ENCODE data around the gene RASGEF1B. TPM values are rescaled to one million over a fixed set of nuclear protein-coding genes. Genes with fewer than 3 reads are reported as not detected.
A peak's percentile ranks its signal among the peaks of the same experiment; 100 is the strongest.
"Not testable (repeated sequence)": the region's sequence is repeated elsewhere in the genome, so short reads cannot be mapped to it uniquely, and the experiment has no call there.

The RASGEF1B gene
- total RNA-seq, 1 donor from 2014 or later = not detected

DNA sequence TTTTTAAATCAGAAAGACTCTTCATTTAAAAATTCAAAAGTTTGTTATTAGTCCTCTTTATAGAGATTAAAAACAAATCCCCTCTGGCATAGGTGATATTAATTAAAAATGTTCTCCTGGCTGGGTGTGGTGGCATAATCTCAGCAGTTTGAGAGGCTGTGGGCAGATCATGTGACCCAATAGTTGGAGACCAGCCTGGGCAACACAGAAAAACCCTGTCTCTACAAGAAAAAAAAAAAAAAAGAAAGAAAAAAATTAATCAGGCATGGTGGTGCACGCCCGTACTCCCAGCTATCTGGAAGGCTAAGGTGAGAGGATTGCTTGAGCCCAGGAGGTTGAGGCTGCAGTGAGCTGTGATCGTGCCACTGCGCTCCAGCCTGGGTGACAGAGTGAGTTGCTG lies 38.9 kb downstream of the RASGEF1B start:
- no peak for DNase-seq (ENCODE audit: low read depth in 2 of 2)

DNA sequence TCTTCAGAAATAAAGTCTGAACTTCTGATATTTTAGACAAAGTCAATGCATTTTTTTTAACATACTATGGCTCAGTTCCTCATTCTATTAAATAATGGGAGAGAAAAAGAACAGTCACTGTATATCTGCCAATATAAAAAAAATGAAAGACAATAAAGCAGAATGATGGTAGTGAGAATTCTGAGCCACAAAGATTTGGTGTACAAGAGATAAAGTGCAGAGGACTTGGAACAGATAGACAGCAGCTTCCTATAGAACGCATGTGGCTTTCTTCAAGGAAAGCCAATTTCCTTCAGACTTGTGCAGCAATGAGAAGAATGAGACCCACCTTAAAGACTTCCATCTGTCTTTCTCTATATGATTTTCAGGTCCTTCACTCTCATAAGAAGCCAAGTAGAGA lies 39.7 kb downstream of the RASGEF1B start:
- no peak for DNase-seq (ENCODE audit: low read depth in 2 of 2)

DNA sequence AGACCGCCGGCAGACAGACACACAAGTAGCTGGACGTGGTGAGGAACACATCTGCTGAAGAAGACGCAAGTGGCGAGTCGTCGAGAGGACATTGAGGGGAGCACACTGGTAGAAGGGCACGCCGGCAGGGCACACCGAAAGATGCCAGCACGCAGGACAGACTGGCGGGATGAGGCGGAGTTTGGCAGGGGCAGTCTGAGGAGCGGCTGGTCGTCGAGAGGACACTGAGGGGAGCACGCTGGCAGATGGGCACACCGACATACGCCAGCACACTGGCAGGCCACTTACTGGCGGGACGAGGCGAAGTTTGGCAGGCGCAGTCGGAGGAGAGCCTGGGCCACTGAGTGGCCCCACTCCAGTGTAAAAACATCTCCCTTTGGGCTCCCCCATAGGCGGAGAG lies 42.1 kb downstream of the RASGEF1B start:
- no peak for DNase-seq (ENCODE audit: low read depth in 2 of 2)

DNA sequence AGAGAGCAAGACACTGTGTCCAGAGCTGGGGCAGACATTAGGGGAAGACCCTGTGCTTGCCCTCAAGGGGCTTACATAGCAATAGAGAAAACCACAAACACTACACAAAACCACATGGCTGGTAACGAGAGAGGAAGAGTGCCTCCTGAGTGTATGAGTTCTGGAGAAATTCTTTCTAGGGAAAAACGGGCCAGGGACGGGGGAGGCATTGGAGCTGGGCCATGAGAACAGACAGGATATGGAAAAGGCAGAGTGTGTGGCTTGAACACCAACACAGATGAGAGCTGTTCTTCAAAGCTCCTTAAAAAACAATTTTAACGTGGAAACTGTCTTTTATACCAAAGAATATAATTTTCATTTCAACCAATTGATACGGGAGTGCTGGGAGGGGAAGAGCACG lies 42.7 kb downstream of the RASGEF1B start:
- DNase-seq (ENCODE audit: low read depth in 2 of 2) = no peak

DNA sequence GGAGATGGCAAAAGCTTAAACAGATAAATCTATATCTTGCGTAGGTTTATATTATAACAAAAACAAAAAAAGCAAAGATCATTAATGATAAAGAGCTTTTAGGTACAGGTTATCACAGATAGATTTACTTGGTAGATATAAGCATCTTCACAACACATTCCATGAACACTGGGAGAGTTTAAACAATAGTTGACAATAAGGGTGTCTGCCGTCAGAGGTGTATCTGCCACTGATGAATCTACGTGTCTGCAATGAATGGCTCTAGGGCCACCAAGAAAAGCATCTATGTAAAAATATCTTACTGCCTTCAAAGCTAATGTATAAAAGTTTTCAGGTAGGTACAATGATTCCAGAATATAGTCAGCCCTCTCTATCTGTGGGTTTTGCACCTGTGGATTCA lies 43.7 kb downstream of the RASGEF1B start:
- DNase-seq (ENCODE audit: low read depth in 2 of 2) = no peak

DNA sequence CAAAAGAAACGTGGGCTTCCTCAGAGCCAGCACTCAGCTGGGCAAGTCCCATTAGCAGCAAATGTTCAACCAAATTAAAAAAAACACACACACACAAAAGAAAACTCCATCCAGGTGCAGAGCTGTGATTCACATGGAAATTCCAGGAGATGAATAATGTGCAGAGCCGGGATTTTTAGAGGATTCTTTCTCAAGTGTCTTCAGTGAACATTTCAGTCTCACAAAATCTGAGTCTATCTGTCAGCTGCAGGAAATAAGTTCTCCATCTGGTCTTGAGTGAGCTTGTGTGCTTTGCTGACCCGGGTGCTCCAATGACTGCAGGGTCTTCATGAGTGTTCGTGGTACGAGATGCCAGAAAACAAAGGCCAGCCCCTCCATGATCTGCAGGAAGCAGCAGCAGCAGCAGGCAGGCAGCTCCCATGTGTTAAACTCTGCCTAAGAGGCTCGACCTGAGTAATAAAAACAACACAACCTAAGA lies 44.3 kb downstream of the RASGEF1B start:
- DNase-seq (ENCODE audit: low read depth in 2 of 2) = peak in 1 of 2 donors; percentile 1

DNA sequence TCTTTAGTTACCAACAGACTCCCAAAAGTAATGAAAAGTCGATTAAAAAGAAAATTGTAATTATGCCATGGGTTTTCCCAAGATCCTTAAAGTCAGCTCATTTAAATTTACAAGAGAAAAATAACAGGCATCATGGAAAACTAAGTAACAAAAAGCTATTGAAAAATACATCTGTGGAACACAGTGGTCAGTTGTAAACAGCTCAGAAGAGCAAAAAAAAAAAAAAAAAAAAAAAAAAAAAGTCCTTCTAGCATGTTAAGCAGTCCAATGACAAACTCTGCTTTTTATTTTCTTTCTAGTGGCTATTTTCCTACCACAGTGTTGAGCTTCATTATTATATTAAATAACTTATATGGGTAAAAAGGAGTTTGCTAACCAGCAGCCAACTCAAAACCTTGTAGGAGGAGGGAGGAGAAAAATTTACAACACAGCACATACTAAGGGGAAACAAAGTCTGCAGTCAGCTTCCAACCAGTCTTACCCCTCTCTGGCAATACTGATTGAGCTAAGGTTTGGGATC lies 44.9 kb downstream of the RASGEF1B start:
- DNase-seq (ENCODE audit: low read depth in 2 of 2) = no peak

DNA sequence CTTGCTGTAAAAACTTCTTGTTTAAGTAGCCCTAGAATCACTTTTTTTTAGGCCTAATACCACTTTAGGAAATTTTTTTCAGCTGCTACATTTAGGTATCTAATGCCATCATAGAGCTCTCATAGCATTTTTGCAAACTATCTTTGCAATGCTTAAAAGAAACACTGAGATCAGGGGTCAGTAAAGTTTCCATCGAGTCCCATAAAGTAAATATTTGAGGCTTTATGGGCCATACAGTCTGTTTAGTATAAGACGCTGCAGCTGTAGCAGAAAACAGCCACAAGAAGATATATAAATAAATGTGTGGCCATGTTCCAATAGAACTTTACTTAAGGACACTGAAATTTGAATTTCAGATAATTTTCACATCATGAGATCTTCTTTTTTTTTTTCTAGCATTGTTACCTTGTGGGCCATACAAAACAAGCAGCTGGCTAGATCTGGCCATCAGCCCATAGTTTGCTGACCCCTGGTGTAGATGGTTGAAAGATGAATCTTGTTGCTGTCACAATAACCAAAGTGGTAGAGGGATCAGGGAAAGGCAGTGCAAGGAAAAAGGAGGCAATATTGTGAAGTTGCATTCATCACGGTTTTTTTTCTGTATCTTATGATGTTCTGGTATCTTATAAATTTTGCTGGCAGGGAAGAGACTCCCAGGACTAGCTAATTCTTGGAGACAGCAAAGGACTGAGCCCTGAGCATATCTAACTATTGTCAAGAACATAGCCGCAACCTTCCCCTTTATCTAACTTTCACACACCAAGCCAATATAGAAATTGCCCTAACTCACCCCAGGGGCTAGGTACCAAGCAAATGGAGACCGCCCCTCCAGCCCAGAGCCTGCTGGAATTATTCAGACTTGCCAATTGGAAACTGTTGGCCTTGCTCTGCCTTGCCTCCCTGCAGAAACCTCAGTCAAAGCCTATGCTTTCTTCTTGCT lies 46.6 kb downstream of the RASGEF1B start:
- DNase-seq (ENCODE audit: low read depth in 2 of 2) = no peak

DNA sequence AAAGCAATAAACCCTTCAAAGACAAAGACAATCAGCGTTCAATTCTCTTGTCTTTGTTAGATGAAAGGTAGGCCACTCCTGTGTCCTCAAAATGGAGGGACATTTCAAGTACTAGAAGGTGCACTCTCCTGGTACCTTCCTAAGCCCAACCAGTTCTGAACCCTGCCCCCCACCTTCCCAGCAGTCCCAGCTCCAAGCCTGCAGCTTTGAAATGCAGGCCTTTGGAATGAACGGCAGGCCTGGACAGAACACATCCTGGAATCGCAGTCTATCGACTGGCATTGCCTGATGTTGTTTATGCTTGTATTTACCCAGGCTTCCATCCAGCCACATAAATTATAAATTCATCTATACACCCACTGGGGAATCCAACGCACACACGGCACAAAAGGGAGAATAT lies 47.4 kb downstream of the RASGEF1B start:
- no peak for DNase-seq (ENCODE audit: low read depth in 2 of 2)

DNA sequence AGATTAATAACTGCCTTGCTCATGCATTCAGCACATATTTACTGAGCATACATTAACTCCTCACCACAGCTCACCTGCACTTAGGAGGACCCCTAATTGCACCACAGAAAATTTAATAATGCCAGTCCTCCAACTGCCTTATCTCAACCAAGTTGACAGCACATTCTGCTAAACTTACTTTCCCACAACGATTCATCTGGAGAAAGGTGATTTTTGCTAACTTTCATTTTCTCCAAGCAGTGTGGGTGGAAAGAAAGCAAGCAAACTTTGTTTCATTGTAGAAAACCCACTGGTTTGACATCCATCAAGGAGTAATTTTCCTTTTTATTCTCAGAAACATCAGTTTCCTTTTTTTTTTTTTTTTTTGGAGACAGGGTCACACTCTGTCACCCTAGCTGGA lies 49.1 kb downstream of the RASGEF1B start:
- no peak for DNase-seq (ENCODE audit: low read depth in 2 of 2)

DNA sequence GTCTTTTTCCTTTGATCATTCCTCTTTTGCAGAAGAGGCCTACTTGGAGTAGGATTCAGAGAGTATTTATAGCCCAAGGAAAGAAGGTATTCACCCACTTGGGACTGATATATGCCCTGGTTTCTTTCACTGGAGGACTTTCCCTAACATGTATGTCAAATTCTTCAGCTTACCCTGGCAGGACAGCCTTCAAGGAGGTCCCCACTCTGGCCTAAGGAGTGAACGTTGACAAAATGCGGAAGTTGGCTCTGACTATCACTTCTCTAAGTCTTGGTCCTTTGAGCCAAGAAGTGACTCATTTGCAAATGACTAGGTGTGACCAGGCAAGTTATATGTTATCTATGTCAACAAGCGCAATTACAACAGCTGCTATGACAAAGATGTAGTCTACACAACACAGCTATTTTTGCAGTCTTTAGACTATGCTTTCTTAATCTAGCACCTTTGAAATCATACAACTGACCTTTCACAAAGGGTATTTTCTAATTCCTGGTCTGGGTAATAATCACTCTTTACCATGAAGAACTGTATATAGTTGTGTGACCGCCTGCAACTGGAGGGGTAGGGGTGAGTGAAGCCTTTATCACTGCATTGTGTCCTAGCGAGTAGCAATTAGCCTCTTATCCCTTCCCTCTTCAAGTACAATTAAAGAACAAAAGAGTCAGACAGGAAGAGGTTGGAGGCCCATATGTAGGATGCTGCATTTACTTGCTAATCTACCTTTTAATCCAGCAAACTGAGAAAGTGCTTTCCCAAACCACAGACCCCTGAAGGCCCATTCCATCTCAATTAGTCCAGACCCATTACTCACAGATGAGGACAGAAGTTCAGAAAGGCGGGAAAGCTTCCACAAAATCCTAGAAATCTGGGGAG lies 50.1 kb downstream of the RASGEF1B start:
- DNase-seq (ENCODE audit: low read depth in 2 of 2) = peak in 1 of 2 donors; percentile 1

DNA sequence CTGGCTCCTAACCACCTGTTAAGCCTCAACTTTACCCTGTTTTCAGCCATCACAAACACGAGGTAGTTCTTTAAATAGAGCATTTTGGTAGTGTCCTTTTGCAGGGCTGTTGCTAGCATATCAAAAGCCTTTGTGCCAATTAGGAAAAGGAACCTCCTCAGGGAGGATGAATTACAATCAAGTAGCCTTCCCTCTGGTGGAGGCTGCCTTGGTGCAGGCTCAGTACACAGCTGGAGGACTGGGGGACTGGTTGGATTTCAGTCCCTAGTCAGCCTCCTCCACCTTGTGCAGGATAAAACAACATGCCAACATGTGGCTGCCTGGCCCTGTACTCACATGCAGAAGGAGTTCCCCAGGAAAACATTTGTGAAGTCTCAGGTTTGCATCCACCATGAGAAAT lies 53.1 kb downstream of the RASGEF1B start:
- no peak for DNase-seq (ENCODE audit: low read depth in 2 of 2)

DNA sequence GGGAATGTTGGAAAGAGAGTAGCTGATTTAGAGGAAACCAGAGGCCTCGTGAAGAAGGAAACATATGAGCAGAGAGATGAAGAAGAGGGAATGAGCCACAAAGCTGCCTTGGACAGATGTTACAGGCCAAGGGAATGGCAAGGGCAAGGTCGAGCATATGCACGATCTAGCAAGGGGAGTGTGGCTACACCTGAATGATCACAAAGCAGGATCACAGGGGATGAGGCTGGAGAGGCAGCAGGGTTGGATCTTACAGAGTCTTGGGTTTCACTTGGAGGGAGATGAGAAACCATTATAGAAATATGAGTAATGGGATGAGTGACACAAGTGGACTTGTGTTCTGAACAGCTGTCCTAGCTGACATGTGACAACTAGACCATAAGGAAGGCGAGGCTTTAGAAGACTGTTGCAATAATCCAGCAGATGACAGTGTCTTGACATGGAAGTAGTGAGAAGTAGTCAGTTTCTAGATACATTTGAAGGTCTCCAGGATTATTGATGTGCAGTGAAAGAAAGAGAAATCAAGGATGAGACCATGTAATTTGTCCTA lies 58.7 kb downstream of the RASGEF1B start:
- DNase-seq (ENCODE audit: low read depth in 2 of 2) = no peak

DNA sequence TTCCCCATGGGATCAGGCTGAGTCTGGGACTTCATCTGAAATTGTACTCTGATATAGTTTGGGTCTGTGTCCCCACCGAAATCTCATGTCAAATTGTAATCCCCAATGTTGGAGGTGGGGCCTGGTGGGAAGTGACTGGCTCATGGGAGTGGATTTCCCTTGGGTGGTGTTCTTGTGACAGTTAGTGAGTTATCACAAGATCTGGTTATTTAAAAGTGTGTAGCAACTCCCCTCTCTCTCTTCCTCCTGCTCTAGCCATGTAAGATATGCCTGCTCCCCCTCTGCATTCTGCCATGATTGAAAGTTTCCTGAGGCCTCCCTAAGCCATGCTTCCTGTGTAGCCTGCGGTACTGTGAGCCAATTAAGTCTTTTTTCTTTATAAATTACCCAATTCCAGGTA lies 61.0 kb downstream of the RASGEF1B start:
- no peak for DNase-seq (ENCODE audit: low read depth in 2 of 2)

DNA sequence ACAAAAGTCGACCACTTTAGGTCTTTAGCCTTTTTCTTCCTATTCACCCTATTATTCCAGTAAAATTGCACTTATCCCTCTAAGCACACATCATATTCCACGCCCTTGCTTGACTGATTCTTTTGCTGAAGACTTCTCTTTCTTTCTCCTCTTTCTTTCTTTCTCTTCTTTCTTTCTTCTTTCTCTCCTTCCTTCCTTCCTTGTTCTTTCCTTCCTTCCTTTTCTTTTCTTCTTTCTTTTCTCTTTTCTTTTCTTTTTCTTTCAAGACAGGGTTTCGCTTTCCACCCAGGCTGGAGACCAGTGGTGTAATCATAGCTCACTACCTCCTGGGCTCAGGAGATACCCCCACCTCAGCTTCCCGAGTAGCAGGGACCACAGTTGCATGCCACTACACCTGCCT lies 61.9 kb downstream of the RASGEF1B start:
- no peak for DNase-seq (ENCODE audit: low read depth in 2 of 2)

DNA sequence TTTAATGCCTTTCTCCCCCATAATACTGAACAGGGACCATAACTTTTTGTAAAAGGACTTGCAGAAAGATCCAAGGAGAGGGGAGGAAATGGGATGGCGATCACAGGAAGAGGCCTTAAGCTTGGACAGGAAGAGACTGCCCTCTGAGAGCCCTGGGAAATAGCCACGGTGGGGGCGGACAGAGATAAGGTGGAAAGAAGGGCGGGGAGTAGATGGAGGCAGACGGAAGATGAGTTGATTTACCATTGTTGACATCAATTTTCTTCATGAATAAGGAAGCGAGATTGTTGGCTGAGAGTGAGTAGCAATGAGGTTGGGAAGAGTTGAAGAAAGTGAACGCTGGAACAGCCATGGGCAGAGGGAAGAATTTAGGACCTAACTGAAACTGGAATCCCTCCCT lies 63.4 kb downstream of the RASGEF1B start:
- DNase-seq (ENCODE audit: low read depth in 2 of 2) = no peak

DNA sequence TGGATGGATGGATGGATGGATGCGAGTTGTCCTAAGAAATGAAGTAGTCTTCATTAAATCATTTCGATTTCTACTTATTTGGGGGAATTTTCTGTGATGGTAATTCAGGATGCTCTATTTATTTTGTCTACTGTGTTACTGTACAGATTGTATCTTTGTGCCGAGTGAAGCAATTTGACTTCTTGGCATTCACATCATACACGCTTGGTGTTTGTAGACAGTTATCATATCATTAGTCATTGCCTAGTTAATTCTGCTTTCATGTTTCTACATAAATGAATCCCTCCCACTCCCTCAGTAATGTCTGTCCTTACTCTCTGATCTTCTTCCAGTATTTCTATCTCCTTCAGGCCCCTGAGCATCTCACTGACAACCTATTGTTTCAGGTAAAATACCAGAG lies 64.0 kb downstream of the RASGEF1B start:
- DNase-seq (ENCODE audit: low read depth in 2 of 2) = no peak

DNA sequence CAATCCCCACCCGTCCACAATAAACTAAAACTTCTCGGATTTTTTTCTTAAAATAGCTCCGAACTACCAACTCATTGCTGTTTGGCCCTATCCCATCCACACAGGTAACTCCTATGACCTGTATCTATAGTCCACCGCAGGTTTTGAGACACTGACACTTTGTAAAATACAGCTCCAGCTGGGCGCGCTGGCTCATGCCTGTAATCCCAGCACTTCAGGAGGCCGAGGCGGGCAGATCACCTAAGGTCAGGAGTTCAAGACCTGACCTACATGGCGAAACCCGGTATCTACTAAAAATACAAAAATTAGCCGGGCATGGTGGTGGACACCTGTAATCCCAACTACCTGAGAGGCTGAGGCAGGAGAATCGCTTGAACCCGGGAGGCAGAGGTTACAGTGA lies 65.2 kb downstream of the RASGEF1B start:
- DNase-seq (ENCODE audit: low read depth in 2 of 2) = not testable (repeated sequence)

DNA sequence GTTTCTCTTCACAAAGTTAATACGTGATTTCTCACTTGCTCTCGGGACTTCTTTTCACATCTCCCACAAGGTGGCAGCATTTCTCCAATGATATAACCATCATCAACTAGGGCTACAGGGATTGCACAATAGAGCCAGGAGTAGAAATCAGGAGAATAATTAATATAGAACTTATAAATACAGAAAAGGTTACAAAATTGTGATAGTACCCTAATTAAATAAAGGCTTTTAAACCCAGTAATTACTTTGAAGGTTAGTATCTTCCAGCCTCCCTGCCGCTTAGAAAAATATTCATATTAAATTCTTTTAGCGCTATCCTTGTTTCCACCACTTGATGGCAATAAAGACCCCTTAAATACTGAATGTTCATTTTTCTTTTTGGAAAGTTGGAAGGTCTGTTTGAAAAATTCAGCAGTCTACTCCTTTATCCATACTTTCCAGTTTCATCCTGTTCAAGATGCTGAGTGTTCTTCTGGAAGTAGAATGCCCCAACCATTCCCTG lies 65.8 kb downstream of the RASGEF1B start:
- DNase-seq (ENCODE audit: low read depth in 2 of 2) = peak; percentile 75 to 79

DNA sequence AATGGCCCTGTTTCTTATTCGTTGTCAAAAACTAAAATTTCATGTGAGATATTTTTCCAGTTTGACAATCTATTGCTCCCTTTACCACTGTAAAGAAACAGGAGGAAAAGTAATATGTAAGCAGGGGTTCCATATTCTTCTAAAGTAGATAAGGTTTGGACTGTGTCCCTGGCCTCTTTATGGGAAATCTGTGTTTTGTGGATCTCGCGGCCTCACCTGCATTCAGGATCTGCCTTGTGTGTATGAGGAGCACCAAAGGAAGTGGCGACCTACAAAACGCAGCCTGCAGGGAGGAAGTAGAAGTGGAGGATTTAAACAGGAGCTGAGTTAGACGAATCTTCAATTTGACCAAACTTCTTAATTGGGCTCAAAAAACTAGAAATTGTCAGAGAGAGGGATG lies 67.0 kb downstream of the RASGEF1B start:
- DNase-seq (ENCODE audit: low read depth in 2 of 2) = no peak

DNA sequence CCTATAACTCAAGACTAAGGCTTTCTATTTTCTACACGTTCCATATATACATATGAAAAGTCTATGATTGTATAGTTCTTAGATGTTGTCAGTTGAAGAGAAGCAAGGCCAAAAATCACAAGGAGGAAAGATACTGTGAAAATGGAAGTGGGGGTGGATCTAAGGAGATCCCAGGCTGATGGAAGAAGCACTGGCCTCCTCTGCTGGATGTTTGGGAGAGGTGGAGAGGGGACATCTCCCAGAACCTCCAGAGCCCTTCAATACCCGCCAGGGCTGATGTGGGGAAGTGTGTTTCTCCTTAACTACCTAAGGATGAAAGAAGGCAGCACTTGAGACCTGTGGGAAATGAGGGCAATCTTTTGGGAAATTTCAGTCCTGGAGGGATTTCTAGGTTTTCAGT lies 67.4 kb downstream of the RASGEF1B start:
- no peak for DNase-seq (ENCODE audit: low read depth in 2 of 2)

Measured in lung microvascular endothelial cell (primary cell).